Fibroblast of skin of left quadriceps (primary cell): ENCODE results near the gene ABCF2.

Source experiments
- DNase-seq, 2 experiments: peaks; one replicate each; pipeline ENCODE4 v3.0.0-alpha.2; 2013; ENCODE audit warnings: low read depth in 2 of 2

The ABCF2 gene

GRCh38 chr7:151195616-151196450, 31.2 kb downstream of the ABCF2 start:
- DNase-seq = no peak

- DNase-seq = no peak
Measured at GRCh38 chr7:151194188-151194587, 32.8 kb downstream of the ABCF2 start.

- DNase-seq = no peak
Measured at GRCh38 chr7:151193203-151193978, 33.6 kb downstream of the ABCF2 start.

- no peak for DNase-seq
Measured at GRCh38 chr7:151192002-151192539, 34.9 kb downstream of the ABCF2 start.

GRCh38 chr7:151191544-151191943, 35.5 kb downstream of the ABCF2 start:
- no peak for DNase-seq

- no peak for DNase-seq
Measured at GRCh38 chr7:151189038-151189437, 38.0 kb downstream of the ABCF2 start.

- DNase-seq = no peak
Measured at GRCh38 chr7:151188252-151188542, 38.8 kb downstream of the ABCF2 start.

- DNase-seq = no peak
Measured at GRCh38 chr7:151187409-151188251, 39.4 kb downstream of the ABCF2 start.

- no peak for DNase-seq
Measured at GRCh38 chr7:151186640-151187408, 40.2 kb downstream of the ABCF2 start, which contains the start of gene ASB10. ASB10 (minus strand) TSS chr7:151187250; CDS start chr7:151187130, 120 bp downstream.

GRCh38 chr7:151185762-151186639, 41.0 kb downstream of the ABCF2 start:
- DNase-seq = no peak

- no peak for DNase-seq
Measured at GRCh38 chr7:151181011-151181431, 46.0 kb downstream of the ABCF2 start.

- DNase-seq = no peak
Measured at GRCh38 chr7:151179946-151180345, 47.1 kb downstream of the ABCF2 start.

- DNase-seq = no peak
Measured at GRCh38 chr7:151179287-151179860, 47.6 kb downstream of the ABCF2 start.

GRCh38 chr7:151178831-151179230, 48.2 kb downstream of the ABCF2 start:
- DNase-seq = no peak

GRCh38 chr7:151178236-151178635, 48.8 kb downstream of the ABCF2 start:
- DNase-seq = no peak

GRCh38 chr7:151177310-151177709, 49.7 kb downstream of the ABCF2 start:
- no peak for DNase-seq

GRCh38 chr7:151176401-151176800, 50.6 kb downstream of the ABCF2 start:
- no peak for DNase-seq

GRCh38 chr7:151175793-151176311, 51.2 kb downstream of the ABCF2 start:
- no peak for DNase-seq

GRCh38 chr7:151175047-151175792, 51.8 kb downstream of the ABCF2 start:
- DNase-seq = no peak
